Activated CD4-positive, CD25-positive, alpha-beta regulatory T cell treated with anti-CD3 and anti-CD28 coated beads, Interleukin-2, amount 50 U/mL, for 24 hours (primary cell): ENCODE measurements around the gene ZDHHC20.
"Not testable (repeated sequence)": the region's sequence is repeated elsewhere in the genome, so short reads cannot be mapped to it uniquely, and the experiment has no call there.

ENCODE experiments used
- ATAC-seq, 2 donors: fragments of 150-1000 bp; cut with Tn5 transposase; one replicate each; pipeline ENCODE4 v1.10.0; 2021; ENCODE audit warnings: mild to moderate bottlenecking in 1 of 2, moderate library complexity in 1 of 2

The ZDHHC20 gene

GRCh38 chr13:21435231-21435630 is 23.9 kb downstream of the ZDHHC20 start:
- no peak for ATAC-seq

GRCh38 chr13:21434588-21434987 is 24.5 kb downstream of the ZDHHC20 start:
- no peak for ATAC-seq

GRCh38 chr13:21429211-21429610 is 29.9 kb downstream of the ZDHHC20 start:
- no peak for ATAC-seq

GRCh38 chr13:21427741-21428140 is 31.4 kb downstream of the ZDHHC20 start:
- no peak for ATAC-seq

GRCh38 chr13:21426238-21426637 is 32.9 kb downstream of the ZDHHC20 start:
- peak; percentile 71 to 85 for ATAC-seq

GRCh38 chr13:21420706-21421105 is 38.4 kb downstream of the ZDHHC20 start:
- ATAC-seq = peak; percentile 49 to 68

- ATAC-seq = no peak
These were observed 46.1 kb downstream of the ZDHHC20 start for GRCh38 chr13:21413013-21413412.

- not testable (repeated sequence) for ATAC-seq
These were observed 48.6 kb downstream of the ZDHHC20 start for GRCh38 chr13:21410453-21410852.

- ATAC-seq = no peak
These were observed 53.8 kb downstream of the ZDHHC20 start for GRCh38 chr13:21405309-21405708.

- ATAC-seq = peak; percentile 80 to 83
These were observed 56.4 kb downstream of the ZDHHC20 start for GRCh38 chr13:21402586-21403307.

GRCh38 chr13:21399741-21400140 is 59.4 kb downstream of the ZDHHC20 start:
- no peak for ATAC-seq

- no peak for ATAC-seq
These were observed 63.1 kb downstream of the ZDHHC20 start for GRCh38 chr13:21395953-21396352.

- ATAC-seq = no peak
These were observed 70.0 kb downstream of the ZDHHC20 start for GRCh38 chr13:21389124-21389523.

- no peak for ATAC-seq
These were observed 73.4 kb downstream of the ZDHHC20 start for GRCh38 chr13:21385710-21386109.

GRCh38 chr13:21383090-21383489 is 76.0 kb downstream of the ZDHHC20 start:
- ATAC-seq = no peak

- ATAC-seq = not testable (repeated sequence)
These were observed 81.8 kb downstream of the ZDHHC20 start for GRCh38 chr13:21376998-21377985.

GRCh38 chr13:21372530-21372929 is 86.6 kb downstream of the ZDHHC20 start:
- ATAC-seq = no peak

- ATAC-seq = no peak
These were observed 88.1 kb downstream of the ZDHHC20 start for GRCh38 chr13:21371011-21371410.

- no peak for ATAC-seq
These were observed 93.5 kb downstream of the ZDHHC20 start for GRCh38 chr13:21365574-21365973.

GRCh38 chr13:21364916-21365315 is 94.2 kb downstream of the ZDHHC20 start:
- ATAC-seq = no peak

GRCh38 chr13:21364357-21364756 is 94.7 kb downstream of the ZDHHC20 start:
- ATAC-seq = no peak

- no peak for ATAC-seq
These were observed 96.4 kb downstream of the ZDHHC20 start for GRCh38 chr13:21362741-21363140.

GRCh38 chr13:21361706-21362105 is 97.4 kb downstream of the ZDHHC20 start:
- no peak for ATAC-seq

GRCh38 chr13:21361123-21361522 is 98.0 kb downstream of the ZDHHC20 start:
- ATAC-seq = no peak
